Measurements from ENCODE around the gene AMH.

- no peak for TF ChIP-seq POLR2AphosphoS5 (IDR thresholded peaks at IDR 0.05; ENCODE audit: low read depth, low read length)
- no peak for TF ChIP-seq CHD2 (IDR thresholded peaks at IDR 0.05; ENCODE audit: low read length, partially characterized antibody)
- TF ChIP-seq RAD21 (IDR thresholded peaks at IDR 0.05; ENCODE audit: low read length) = no peak
- TF ChIP-seq, protein P1, sequence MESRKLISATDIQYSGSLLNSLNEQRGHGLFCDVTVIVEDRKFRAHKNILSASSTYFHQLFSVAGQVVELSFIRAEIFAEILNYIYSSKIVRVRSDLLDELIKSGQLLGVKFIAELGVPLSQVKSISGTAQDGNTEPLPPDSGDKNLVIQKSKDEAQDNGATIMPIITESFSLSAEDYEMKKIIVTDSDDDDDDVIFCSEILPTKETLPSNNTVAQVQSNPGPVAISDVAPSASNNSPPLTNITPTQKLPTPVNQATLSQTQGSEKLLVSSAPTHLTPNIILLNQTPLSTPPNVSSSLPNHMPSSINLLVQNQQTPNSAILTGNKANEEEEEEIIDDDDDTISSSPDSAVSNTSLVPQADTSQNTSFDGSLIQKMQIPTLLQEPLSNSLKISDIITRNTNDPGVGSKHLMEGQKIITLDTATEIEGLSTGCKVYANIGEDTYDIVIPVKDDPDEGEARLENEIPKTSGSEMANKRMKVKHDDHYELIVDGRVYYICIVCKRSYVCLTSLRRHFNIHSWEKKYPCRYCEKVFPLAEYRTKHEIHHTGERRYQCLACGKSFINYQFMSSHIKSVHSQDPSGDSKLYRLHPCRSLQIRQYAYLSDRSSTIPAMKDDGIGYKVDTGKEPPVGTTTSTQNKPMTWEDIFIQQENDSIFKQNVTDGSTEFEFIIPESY (IDR thresholded peaks at IDR 0.05; ENCODE audit: borderline replicate concordance, low read depth) = no peak
- TF ChIP-seq CTCF (IDR thresholded peaks at IDR 0.05) = no peak
- no peak for TF ChIP-seq MAX (IDR thresholded peaks at IDR 0.05; ENCODE audit: low read depth)
- TF ChIP-seq GABPA (IDR thresholded peaks at IDR 0.05; ENCODE audit: low read depth) = no peak
- TF ChIP-seq FOSL2 (IDR thresholded peaks at IDR 0.05; ENCODE audit: borderline replicate concordance, low read depth) = no peak
- no peak for TF ChIP-seq NFIC (IDR thresholded peaks at IDR 0.05; ENCODE audit: borderline replicate concordance)
- TF ChIP-seq SIN3A (IDR thresholded peaks at IDR 0.05; ENCODE audit: borderline replicate concordance, low read depth, low read length) = no peak
- TF ChIP-seq EZH2phosphoT487 (IDR thresholded peaks at IDR 0.05; ENCODE audit: borderline replicate concordance, low read depth) = no peak
- TF ChIP-seq YY1 (IDR thresholded peaks at IDR 0.05; ENCODE audit: low read depth) = no peak
- TF ChIP-seq, protein P2, sequence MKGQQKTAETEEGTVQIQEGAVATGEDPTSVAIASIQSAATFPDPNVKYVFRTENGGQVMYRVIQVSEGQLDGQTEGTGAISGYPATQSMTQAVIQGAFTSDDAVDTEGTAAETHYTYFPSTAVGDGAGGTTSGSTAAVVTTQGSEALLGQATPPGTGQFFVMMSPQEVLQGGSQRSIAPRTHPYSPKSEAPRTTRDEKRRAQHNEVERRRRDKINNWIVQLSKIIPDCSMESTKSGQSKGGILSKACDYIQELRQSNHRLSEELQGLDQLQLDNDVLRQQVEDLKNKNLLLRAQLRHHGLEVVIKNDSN (IDR thresholded peaks at IDR 0.05; ENCODE audit: borderline replicate concordance, low read depth) = no peak
- no peak for TF ChIP-seq EP300 (IDR thresholded peaks at IDR 0.05; ENCODE audit: borderline replicate concordance in 1 of 2, low read depth in 1 of 2, low read length in 1 of 2)
Measured at GRCh38 chr19:2201473-2202148, 47.5 kb upstream of the AMH start.
